ENCODE results near the gene ANKUB1. TPM values are rescaled to one million over a fixed set of nuclear protein-coding genes. Genes with fewer than 3 reads are reported as not detected.

ANKUB1 gene
- total and polyA plus RNA-seq, 10 of the 15 experiments (the other 5 are each of a cell fraction or from before 2014, with no cell fraction given) = 0.08 TPM; not detected in 9

GRCh38 chr3:149816986-149817385, 24.6 kb upstream of the ANKUB1 start:
- no TSS peak for BruUV-seq (replicated peaks)
- intact Hi-C loops (cut with micrococcal nuclease; ENCODE audit: unreplicated experiment) = no loop called here
- H3K4me3 ChIP-seq = 0 out of 2 replicates have a peak overlapping the region, but pooled peaks have one; percentile 20
- peaks cover 78% of the 10 kb centered on the region for H3K79me2 ChIP-seq (ENCODE audit: control insufficient read depth, insufficient read depth, low read length)
- no peaks in the 10 kb centered on the region for H3K27me3 ChIP-seq (replicated peaks in 1 of 2; ENCODE audit: control insufficient read depth in 2 of 2, insufficient read depth in 2 of 2, low read length in 1 of 2)
- 27% methylated on average over 2 of the region's 2 CpGs for WGBS (ENCODE audit: insufficient coverage, insufficient replicate concordance, low lambda C conversion rate, missing lambda C conversion rate)
- FAIRE-seq (no peak), DNase-seq (ENCODE audit: low read depth, low spot score) (no peak), ATAC-seq (no peak)
- ChIA-PET POLR2A (interaction anchor here (0.6 to 1.4 kb wide), 2 partner anchors 9 to 28 kb away, joined by 3 read pairs; no protein-coding TSS in a partner anchor), CTCF (interaction anchor here (1.0 to 2.8 kb wide), 2 partner anchors 9 to 63 kb away, joined by 4 to 22 read pairs; no protein-coding TSS in a partner anchor), RAD21 (ENCODE audit: unreplicated experiment) (interaction anchor here (1.2 kb wide), 1 partner anchor 9 kb away, joined by 3 read pairs; no protein-coding TSS in a partner anchor), SMC1A (ENCODE audit: uncharacterized antibody, unreplicated experiment) (interaction anchor here (0.6 to 0.8 kb wide), 3 partner anchors 8 to 293 kb away, joined by 3 read pairs; no protein-coding TSS in a partner anchor)
- H3K4me2 ChIP-seq (ENCODE audit: control insufficient read depth, insufficient read depth) = peak overlapping the region; percentile 41; the same call in 1 of the 2 replicates
- no peak overlapping the region for H3K9ac ChIP-seq (ENCODE audit: control insufficient read depth, insufficient read depth, low read length)
- H3K27ac ChIP-seq (ENCODE audit: control insufficient read depth, insufficient read depth) = no peak overlapping the region
- in situ Hi-C loops (cut with MboI) = no loop called here
- no peaks in the 10 kb centered on the region for H4K20me1 ChIP-seq (ENCODE audit: control insufficient read depth, insufficient read depth)
- no peak overlapping the region for H2AFZ ChIP-seq (ENCODE audit: control insufficient read depth, low read depth, low read length)
- no peaks in the 10 kb centered on the region for H3K4me1 ChIP-seq (ENCODE audit: control insufficient read depth, insufficient read depth, low read length)
- H3K9me3 ChIP-seq (replicated peaks; ENCODE audit: control insufficient read depth, insufficient read depth, low read length) = peaks cover 2% of the 10 kb centered on the region; the same call in 2 of the 3 replicates
- H3K36me3 ChIP-seq (ENCODE audit: control insufficient read depth in 2 of 2, insufficient read depth in 2 of 2, low read length in 1 of 2) = no peaks in the 10 kb centered on the region
- TF ChIP-seq SUZ12 (IDR thresholded peaks at IDR 0.05; ENCODE audit: unreplicated experiment) (no peak), ZBTB40 (IDR thresholded peaks at IDR 0.05; ENCODE audit: borderline replicate concordance) (no peak), SKIL (IDR thresholded peaks at IDR 0.05; ENCODE audit: low read depth, poor library complexity, severe bottlenecking) (no peak), CHD4 (IDR thresholded peaks at IDR 0.05) (no peak), POU2F2 (IDR thresholded peaks at IDR 0.05; ENCODE audit: borderline replicate concordance, low read depth, low read length) (no peak), RELA (IDR thresholded peaks at IDR 0.05; ENCODE audit: borderline replicate concordance, partially characterized antibody) (no peak), PAX8 (IDR thresholded peaks at IDR 0.05) (no peak), GABPA (IDR thresholded peaks at IDR 0.05; ENCODE audit: low read depth) (no peak), HDAC6 (IDR thresholded peaks at IDR 0.05; ENCODE audit: unreplicated experiment) (no peak), SP1 (IDR thresholded peaks at IDR 0.05; ENCODE audit: low read depth, low read length) (no peak), NFYB (IDR thresholded peaks at IDR 0.05; ENCODE audit: insufficient read depth, low read depth, low read length) (no peak), FOS (IDR thresholded peaks at IDR 0.05; ENCODE audit: borderline replicate concordance, extremely low read depth, insufficient read length) (no peak), BMI1 (IDR thresholded peaks at IDR 0.05; ENCODE audit: borderline replicate concordance) (no peak), FOXM1 (IDR thresholded peaks at IDR 0.05; ENCODE audit: low read depth, low read length) (no peak)
- TF ChIP-seq, protein P1, sequence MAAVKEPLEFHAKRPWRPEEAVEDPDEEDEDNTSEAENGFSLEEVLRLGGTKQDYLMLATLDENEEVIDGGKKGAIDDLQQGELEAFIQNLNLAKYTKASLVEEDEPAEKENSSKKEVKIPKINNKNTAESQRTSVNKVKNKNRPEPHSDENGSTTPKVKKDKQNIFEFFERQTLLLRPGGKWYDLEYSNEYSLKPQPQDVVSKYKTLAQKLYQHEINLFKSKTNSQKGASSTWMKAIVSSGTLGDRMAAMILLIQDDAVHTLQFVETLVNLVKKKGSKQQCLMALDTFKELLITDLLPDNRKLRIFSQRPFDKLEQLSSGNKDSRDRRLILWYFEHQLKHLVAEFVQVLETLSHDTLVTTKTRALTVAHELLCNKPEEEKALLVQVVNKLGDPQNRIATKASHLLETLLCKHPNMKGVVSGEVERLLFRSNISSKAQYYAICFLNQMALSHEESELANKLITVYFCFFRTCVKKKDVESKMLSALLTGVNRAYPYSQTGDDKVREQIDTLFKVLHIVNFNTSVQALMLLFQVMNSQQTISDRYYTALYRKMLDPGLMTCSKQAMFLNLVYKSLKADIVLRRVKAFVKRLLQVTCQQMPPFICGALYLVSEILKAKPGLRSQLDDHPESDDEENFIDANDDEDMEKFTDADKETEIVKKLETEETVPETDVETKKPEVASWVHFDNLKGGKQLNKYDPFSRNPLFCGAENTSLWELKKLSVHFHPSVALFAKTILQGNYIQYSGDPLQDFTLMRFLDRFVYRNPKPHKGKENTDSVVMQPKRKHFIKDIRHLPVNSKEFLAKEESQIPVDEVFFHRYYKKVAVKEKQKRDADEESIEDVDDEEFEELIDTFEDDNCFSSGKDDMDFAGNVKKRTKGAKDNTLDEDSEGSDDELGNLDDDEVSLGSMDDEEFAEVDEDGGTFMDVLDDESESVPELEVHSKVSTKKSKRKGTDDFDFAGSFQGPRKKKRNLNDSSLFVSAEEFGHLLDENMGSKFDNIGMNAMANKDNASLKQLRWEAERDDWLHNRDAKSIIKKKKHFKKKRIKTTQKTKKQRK (IDR thresholded peaks at IDR 0.05; ENCODE audit: low read depth, low read length) = no peak

Measured in GM12878 (cell line).